Left lung (tissue), 10 donors: ENCODE data around the gene ZNF154. TPM values are rescaled to one million over a fixed set of nuclear protein-coding genes. Genes with fewer than 3 reads are reported as not detected.

ENCODE experiments used
- ATAC-seq: fragments of 200-7000 bp; cut with Tn5 transposase; one replicate; pipeline ENCODE4 v1.9.1; 2020; ENCODE audit warnings: moderate library complexity
- DNase-seq, 4 donors: peaks; one replicate each; pipeline ENCODE4 v3.0.0-alpha.2; 2013 to 2020
- H3K27ac ChIP-seq, 2 donors: fragments of 200-600 bp; sonication (generic) in 1 of 2; one replicate each; pipeline versions ENCODE4 v1.5.0 to v1.8.0; 2020 to 2021
- H3K27me3 ChIP-seq, 2 donors: fragments of 200-600 bp; sonication (generic) in 1 of 2; one replicate each; pipeline versions ENCODE4 v1.5.0 to v1.8.0; 2020 to 2021
- H3K36me3 ChIP-seq, 2 donors: fragments of 200-600 bp; sonication (generic) in 1 of 2; one replicate each; pipeline versions ENCODE4 v1.5.0 to v1.8.0; 2020 to 2021
- H3K4me1 ChIP-seq, 2 donors: fragments of 200-600 bp; one replicate each; pipeline ENCODE4 v1.8.0; 2021
- H3K4me3 ChIP-seq, 2 donors: fragments of 200-600 bp; sonication (generic) in 1 of 2; one replicate each; pipeline versions ENCODE4 v1.5.0 to v1.8.0; 2020 to 2021; ENCODE audit warnings: mild to moderate bottlenecking in 1 of 2
- H3K9me3 ChIP-seq, 2 donors: fragments of 200-600 bp; sonication (generic) in 1 of 2; one replicate each; pipeline versions ENCODE4 v1.5.0 to v1.8.0; 2020 to 2021
- CTCF ChIP-seq, 2 donors: fragments of 200-600 bp; sonication (generic) in 1 of 2; IDR thresholded peaks; one replicate each; pipeline versions ENCODE4 v1.5.0 to v1.8.0; 2021; ENCODE audit warnings: antibody characterized with exemption in 2 of 2
- intact Hi-C, 2 donors: fragments of 100-400 bp; cut with DNase I; formaldehyde crosslinking; loops; one replicate each; pipeline versions ENCODE4 v1.11.2 to v1.14.2; 2022
- polyA plus RNA-seq, 6 donors: library from polyadenylated mRNA; unstranded; fragments of 120-200 nt; gene quantifications; one replicate each; pipeline ENCODE4 v1.2.1, GENCODE V29; 2013; ENCODE audit not compliant: insufficient read length in 6 of 6
- total RNA-seq, 2 donors: library from RNA; stranded (reverse); fragmentation: NEBNext Ultra II Directional; extraction: Animal tissue kit (Norgen Biotek cat#: 25700); gene quantifications; one replicate each; pipeline ENCODE4 v1.2.1, GENCODE V29; 2021
- donor health status: DM: no; HTN: yes; CAD: no.
- donor health status: DM: no; HTN: no; CAD: no.

Gene ZNF154
- total and polyA plus RNA-seq, 8 donors: 7.0 to 49.0 (median 41.4) TPM

DNA sequence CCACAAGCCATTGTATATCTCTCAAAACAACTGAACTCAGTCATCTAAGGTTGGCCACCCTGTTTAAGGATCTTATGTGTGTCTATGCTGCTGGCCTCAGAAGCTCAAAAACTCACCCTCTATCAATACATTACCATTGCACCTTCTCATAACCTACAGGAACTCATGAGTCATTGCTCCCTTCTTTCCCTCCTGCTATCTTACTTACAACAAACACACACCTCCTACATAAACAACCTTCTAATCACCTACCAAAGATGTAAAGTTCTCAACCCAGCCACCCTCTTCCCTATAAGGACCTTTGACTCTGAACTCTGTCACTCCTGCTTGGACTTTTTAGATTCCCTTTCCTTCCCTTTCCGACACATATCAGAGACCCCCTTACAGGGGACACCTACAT, 53.6 kb downstream of the ZNF154 start:
- Histone ChIP-seq H3K9me3 (peaks cover 0 to 41% of the 10 kb centered on the region in 2 donors), H3K27me3 (no peaks in the 10 kb centered on the region), H3K27ac (no peak overlapping the region), H3K4me3 (no peak overlapping the region), H3K4me1 (no peaks in the 10 kb centered on the region), H3K36me3 (no peaks in the 10 kb centered on the region)
- intact Hi-C loops: no loop called here
- DNase-seq: no peak
- TF ChIP-seq CTCF (IDR thresholded peaks at IDR 0.05): no peak
- ATAC-seq: no peak

DNA sequence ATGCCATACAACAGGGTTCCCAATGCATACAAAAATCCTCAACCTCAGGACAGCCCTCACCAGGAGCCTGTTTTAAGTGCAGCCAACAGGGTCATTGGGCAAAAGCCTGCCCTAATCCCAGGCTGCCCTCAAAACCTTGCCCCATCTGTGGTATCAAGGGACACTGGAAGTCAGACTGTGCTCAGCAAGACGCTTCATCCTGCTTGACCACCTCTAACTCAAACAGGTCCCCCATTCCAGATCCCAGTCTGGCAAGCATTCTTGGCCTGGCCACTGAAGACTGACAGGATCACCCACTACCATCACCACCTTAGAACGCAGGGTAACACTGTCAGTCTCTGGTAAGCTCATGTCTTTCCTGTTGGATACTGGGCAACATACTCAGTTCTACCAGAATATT, 55.3 kb downstream of the ZNF154 start:
- no peak overlapping the region for H3K4me3 ChIP-seq
- no peaks in the 10 kb centered on the region for H3K36me3 ChIP-seq
- TF ChIP-seq CTCF (IDR thresholded peaks at IDR 0.05): no peak
- H3K4me1 ChIP-seq: no peaks in the 10 kb centered on the region
- H3K27me3 ChIP-seq: no peaks in the 10 kb centered on the region
- intact Hi-C loops: no loop called here
- H3K9me3 ChIP-seq: peaks cover 0 to 53% of the 10 kb centered on the region in 2 donors
- no peak for ATAC-seq
- DNase-seq: no peak
- H3K27ac ChIP-seq: no peak overlapping the region

DNA sequence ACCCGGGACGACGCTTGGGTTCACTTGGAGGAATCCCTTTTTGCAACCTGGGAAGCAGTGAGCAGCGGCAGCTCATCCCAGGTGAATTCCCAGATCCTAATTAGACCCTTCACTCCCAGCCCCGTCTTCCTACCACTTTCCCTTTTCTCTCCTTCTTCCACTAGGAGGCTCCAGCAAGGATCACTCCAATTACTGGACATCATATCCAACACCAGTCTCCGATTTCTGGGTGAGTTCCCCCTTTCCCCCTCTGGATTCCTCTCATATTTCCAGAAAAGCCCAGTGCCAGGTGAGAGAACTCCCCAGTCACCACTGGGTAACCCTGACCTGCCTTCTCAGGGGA, 57.4 kb downstream of the ZNF154 start:
- Histone ChIP-seq H3K27ac (peak overlapping the region in 1 of 2 donors; percentile 13), H3K4me1 (no peaks in the 10 kb centered on the region), H3K4me3 (peak overlapping the region in 1 of 2 donors; percentile 19), H3K27me3 (no peaks in the 10 kb centered on the region), H3K9me3 (peaks cover 0 to 66% of the 10 kb centered on the region in 2 donors), H3K36me3 (no peaks in the 10 kb centered on the region)
- intact Hi-C loops: no loop called here
- ATAC-seq: no peak
- TF ChIP-seq CTCF (IDR thresholded peaks at IDR 0.05): no peak
- no peak for DNase-seq

GRCh38 chr19:57648331-57649003, 60.5 kb downstream of the ZNF154 start:
- Histone ChIP-seq H3K4me3 (no peak overlapping the region), H3K36me3 (peaks cover 0 to under 1% of the 10 kb centered on the region in 2 donors), H3K27me3 (no peaks in the 10 kb centered on the region), H3K4me1 (no peaks in the 10 kb centered on the region), H3K9me3 (peaks cover 0 to 71% of the 10 kb centered on the region in 2 donors), H3K27ac (no peak overlapping the region)
- ATAC-seq (no peak), DNase-seq (no peak)
- TF ChIP-seq CTCF (IDR thresholded peaks at IDR 0.05): no peak
- intact Hi-C loops: no loop called here

Other genes with a start within 250 kb of the ZNF154 start
- 10 to 100 TPM in 1 of 2 donors, 1 to 10 TPM in 1; 9.2 to 12.7 TPM for gene ZNF772, start 231.6 kb downstream of the ZNF154 start, total RNA-seq
- gene ZNF772, start 231.6 kb downstream of the ZNF154 start, polyA plus RNA-seq: 10 to 100 TPM; 14.5 to 19.8 (median 18.2) TPM
- 10 to 100 TPM in 1 of 2 donors, 1 to 10 TPM in 1; 9.8 to 10.2 TPM for gene ZNF419, start 221.5 kb downstream of the ZNF154 start, total RNA-seq
- gene ZNF419, start 221.5 kb downstream of the ZNF154 start, polyA plus RNA-seq: 10 to 100 TPM; 21.5 to 34.0 (median 23.7) TPM
- 1 to 10 TPM; 6.4 to 7.2 TPM for gene ZNF773, start 209.3 kb downstream of the ZNF154 start, total RNA-seq
- gene ZNF773, start 209.3 kb downstream of the ZNF154 start, polyA plus RNA-seq: 10 to 100 TPM; 14.3 to 16.2 (median 15.2) TPM
- 1 to 10 TPM; 4.9 to 5.8 TPM for gene ZNF549, start 181.8 kb downstream of the ZNF154 start, total RNA-seq
- gene ZNF549, start 181.8 kb downstream of the ZNF154 start, polyA plus RNA-seq: 10 to 100 TPM; 17.3 to 19.9 (median 18.4) TPM
- 1 to 10 TPM; 7.4 to 7.6 TPM for gene ZNF550, start 149.3 kb downstream of the ZNF154 start, total RNA-seq
- gene ZNF550, start 149.3 kb downstream of the ZNF154 start, polyA plus RNA-seq: 10 to 100 TPM; 18.7 to 29.9 (median 23.2) TPM
- gene ZNF416, start 130.3 kb downstream of the ZNF154 start, total RNA-seq: 1 to 10 TPM; 4.5 TPM
- 1 to 10 TPM; 7.3 to 9.4 (median 7.7) TPM for gene ZNF416, start 130.3 kb downstream of the ZNF154 start, polyA plus RNA-seq
- 1 to 10 TPM; 4.4 to 4.7 TPM for gene ZIK1, start 125.1 kb downstream of the ZNF154 start, total RNA-seq
- gene ZIK1, start 125.1 kb downstream of the ZNF154 start, polyA plus RNA-seq: 10 to 100 TPM; 15.0 to 23.4 (median 18.4) TPM
- 1 to 10 TPM; 2.3 to 3.6 TPM for gene ZNF530, start 109.3 kb downstream of the ZNF154 start, total RNA-seq
- 1 to 10 TPM; 5.8 to 7.6 (median 7.0) TPM for gene ZNF530, start 109.3 kb downstream of the ZNF154 start, polyA plus RNA-seq
- gene ZNF134, start 95.0 kb downstream of the ZNF154 start, total RNA-seq: 10 to 100 TPM; 14.7 to 16.8 TPM
- gene ZNF134, start 95.0 kb downstream of the ZNF154 start, polyA plus RNA-seq: 10 to 100 TPM; 24.9 to 27.7 (median 26.3) TPM
- gene ZNF211, start 76.0 kb downstream of the ZNF154 start, total RNA-seq: 10 to 100 TPM; 12.5 to 15.8 TPM
- gene ZNF211, start 76.0 kb downstream of the ZNF154 start, polyA plus RNA-seq: 10 to 100 TPM; 37.0 to 49.4 (median 40.9) TPM
- under 1 TPM in 1 of 2 donors, not detected in 1; 0.21 TPM for gene ZSCAN4, start 40.3 kb downstream of the ZNF154 start, total RNA-seq
- gene ZSCAN4, start 40.3 kb downstream of the ZNF154 start, polyA plus RNA-seq: under 1 TPM; 0.08 to 0.23 (median 0.17) TPM
- 1 to 10 TPM; 6.0 to 7.1 TPM for gene ZNF551, start 27.2 kb downstream of the ZNF154 start, total RNA-seq
- 10 to 100 TPM; 15.9 to 19.9 (median 18.5) TPM for gene ZNF551, start 27.2 kb downstream of the ZNF154 start, polyA plus RNA-seq
- gene ZNF671, start 18.4 kb upstream of the ZNF154 start, total RNA-seq: 1 to 10 TPM; 7.3 to 9.6 TPM
- gene ZNF671, start 18.4 kb upstream of the ZNF154 start, polyA plus RNA-seq: 10 to 100 TPM; 20.1 to 26.4 (median 24.6) TPM
- 10 to 100 TPM; 10.2 to 15.3 TPM for gene ZNF776, start 37.6 kb upstream of the ZNF154 start, total RNA-seq
- gene ZNF776, start 37.6 kb upstream of the ZNF154 start, polyA plus RNA-seq: 10 to 100 TPM; 35.4 to 45.8 (median 41.3) TPM
- gene ZNF586, start 60.5 kb upstream of the ZNF154 start, total RNA-seq: 10 to 100 TPM; 13.2 to 15.3 TPM
- 10 to 100 TPM; 28.7 to 38.1 (median 31.1) TPM for gene ZNF586, start 60.5 kb upstream of the ZNF154 start, polyA plus RNA-seq
- 10 to 100 TPM; 11.2 to 15.7 TPM for gene ZNF552, start 105.7 kb upstream of the ZNF154 start, total RNA-seq
- 10 to 100 TPM; 15.2 to 21.4 (median 17.4) TPM for gene ZNF552, start 105.7 kb upstream of the ZNF154 start, polyA plus RNA-seq
- gene ZNF587B, start 121.1 kb upstream of the ZNF154 start, total RNA-seq: 10 to 100 TPM; 12.9 to 20.1 TPM
- 10 to 100 TPM; 12.1 to 17.3 (median 14.1) TPM for gene ZNF587B, start 121.1 kb upstream of the ZNF154 start, polyA plus RNA-seq
- gene ZNF587, start 140.7 kb upstream of the ZNF154 start, total RNA-seq: 10 to 100 TPM; 31.4 to 34.0 TPM
- 10 to 100 TPM; 33.6 to 38.8 (median 36.4) TPM for gene ZNF587, start 140.7 kb upstream of the ZNF154 start, polyA plus RNA-seq
- gene ZNF814, start 179.8 kb upstream of the ZNF154 start, total RNA-seq: 10 to 100 TPM; 10.7 to 21.0 TPM
- 10 to 100 TPM; 52.7 to 71.2 (median 65.2) TPM for gene ZNF814, start 179.8 kb upstream of the ZNF154 start, polyA plus RNA-seq
- 10 to 100 TPM; 15.8 to 20.7 TPM for gene ZNF417, start 207.4 kb upstream of the ZNF154 start, total RNA-seq
- gene ZNF417, start 207.4 kb upstream of the ZNF154 start, polyA plus RNA-seq: 10 to 100 TPM; 35.8 to 47.8 (median 42.0) TPM
- gene ZNF418, start 226.2 kb upstream of the ZNF154 start, total RNA-seq: 1 to 10 TPM; 8.0 to 9.4 TPM
- gene ZNF418, start 226.2 kb upstream of the ZNF154 start, polyA plus RNA-seq: 10 to 100 TPM; 27.6 to 43.6 (median 37.0) TPM
- 1 to 10 TPM; 3.9 to 4.2 TPM for gene ZNF256, start 238.5 kb upstream of the ZNF154 start, total RNA-seq
- gene ZNF256, start 238.5 kb upstream of the ZNF154 start, polyA plus RNA-seq: 10 to 100 TPM in 5 of 6 donors, 1 to 10 TPM in 1; 8.5 to 12.1 (median 10.6) TPM